Measurements from ENCODE around the gene THSD7B. TPM values are rescaled to one million over a fixed set of nuclear protein-coding genes. Genes with fewer than 3 reads are reported as not detected.
A peak's percentile ranks its signal among the peaks of the same experiment; 100 is the strongest.

THSD7B gene
- total RNA-seq, 1 donor from 2014 or later: not detected

- peak; percentile 91 for DNase-seq (ENCODE audit: low read depth)
- H3K36me3 ChIP-seq (ENCODE audit: control insufficient read depth, insufficient read depth, low read length): no peaks in the 10 kb centered on the region
- no peak overlapping the region for H3K4me3 ChIP-seq (ENCODE audit: low read depth, low read length)
- TF ChIP-seq, protein P1, sequence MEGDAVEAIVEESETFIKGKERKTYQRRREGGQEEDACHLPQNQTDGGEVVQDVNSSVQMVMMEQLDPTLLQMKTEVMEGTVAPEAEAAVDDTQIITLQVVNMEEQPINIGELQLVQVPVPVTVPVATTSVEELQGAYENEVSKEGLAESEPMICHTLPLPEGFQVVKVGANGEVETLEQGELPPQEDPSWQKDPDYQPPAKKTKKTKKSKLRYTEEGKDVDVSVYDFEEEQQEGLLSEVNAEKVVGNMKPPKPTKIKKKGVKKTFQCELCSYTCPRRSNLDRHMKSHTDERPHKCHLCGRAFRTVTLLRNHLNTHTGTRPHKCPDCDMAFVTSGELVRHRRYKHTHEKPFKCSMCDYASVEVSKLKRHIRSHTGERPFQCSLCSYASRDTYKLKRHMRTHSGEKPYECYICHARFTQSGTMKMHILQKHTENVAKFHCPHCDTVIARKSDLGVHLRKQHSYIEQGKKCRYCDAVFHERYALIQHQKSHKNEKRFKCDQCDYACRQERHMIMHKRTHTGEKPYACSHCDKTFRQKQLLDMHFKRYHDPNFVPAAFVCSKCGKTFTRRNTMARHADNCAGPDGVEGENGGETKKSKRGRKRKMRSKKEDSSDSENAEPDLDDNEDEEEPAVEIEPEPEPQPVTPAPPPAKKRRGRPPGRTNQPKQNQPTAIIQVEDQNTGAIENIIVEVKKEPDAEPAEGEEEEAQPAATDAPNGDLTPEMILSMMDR (IDR thresholded peaks at IDR 0.05; ENCODE audit: insufficient read depth, low read length, severe bottlenecking): no peak
- FAIRE-seq: no peak
- no peaks in the 10 kb centered on the region for H3K27me3 ChIP-seq (ENCODE audit: control insufficient read depth, insufficient read depth, low read length)
Observed at GRCh38 chr2:137031731-137032130, 266.4 kb downstream of the THSD7B start.

DNA sequence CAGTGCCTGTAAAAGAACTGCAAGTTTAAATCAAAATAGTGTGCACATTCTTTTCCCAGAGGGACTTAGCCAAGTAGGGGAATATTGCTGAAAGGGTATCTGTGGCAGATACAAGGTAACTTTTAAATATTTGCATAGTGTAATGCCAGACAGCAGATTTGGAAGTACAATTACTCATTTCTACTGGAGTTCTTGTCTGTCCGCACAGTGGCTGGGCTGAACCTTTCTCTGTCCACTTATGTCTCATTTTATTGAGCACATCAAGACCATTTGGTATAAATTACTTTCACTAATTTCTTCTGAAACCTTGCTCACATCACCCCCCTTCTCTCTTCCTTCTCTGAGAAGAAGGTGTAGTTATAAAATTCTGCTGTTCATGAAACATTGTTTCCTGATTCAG is 271.3 kb downstream of the THSD7B start:
- H3K27me3 ChIP-seq (ENCODE audit: control insufficient read depth, insufficient read depth, low read length): no peaks in the 10 kb centered on the region
- no peak overlapping the region for H3K4me3 ChIP-seq (ENCODE audit: low read depth, low read length)
- FAIRE-seq: no peak
- TF ChIP-seq, protein P1 (IDR thresholded peaks at IDR 0.05; ENCODE audit: insufficient read depth, low read length, severe bottlenecking): no peak
- no peak for DNase-seq (ENCODE audit: low read depth)
- H3K36me3 ChIP-seq (ENCODE audit: control insufficient read depth, insufficient read depth, low read length): no peaks in the 10 kb centered on the region

DNA sequence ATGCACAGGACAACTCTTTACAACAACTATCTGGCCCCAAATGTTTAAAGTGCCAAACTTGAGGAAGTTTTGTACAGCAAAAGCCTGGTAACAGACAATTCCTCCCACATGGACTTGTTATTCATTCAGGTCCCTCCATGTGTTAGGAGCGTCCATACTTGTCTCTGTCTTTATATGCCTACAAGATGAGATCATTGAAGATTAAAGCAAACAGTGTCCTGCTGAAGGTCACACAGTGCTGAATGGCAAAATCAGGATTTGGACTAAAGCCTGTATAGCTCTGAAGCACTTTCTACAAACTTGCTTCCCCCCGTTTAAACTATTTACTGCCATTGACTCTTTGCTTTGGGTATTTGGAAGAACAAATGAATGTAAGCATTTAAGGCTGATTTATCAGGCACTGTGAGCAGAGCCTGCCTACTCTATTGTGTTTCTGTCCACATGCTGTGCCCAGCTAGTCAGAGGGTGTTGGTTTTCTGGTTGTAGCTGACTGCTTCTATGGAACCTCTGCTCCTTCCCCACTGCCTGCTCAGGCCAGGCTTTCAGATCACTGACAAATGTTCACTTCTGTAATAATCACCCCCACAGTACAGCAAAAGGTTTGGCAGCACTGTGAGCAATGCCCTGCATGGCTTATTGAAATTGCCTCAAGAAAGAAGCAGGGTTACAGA is 274.3 kb downstream of the THSD7B start:
- Histone ChIP-seq H3K36me3 (ENCODE audit: control insufficient read depth, insufficient read depth, low read length) (no peaks in the 10 kb centered on the region), H3K27me3 (ENCODE audit: control insufficient read depth, insufficient read depth, low read length) (no peaks in the 10 kb centered on the region), H3K4me3 (ENCODE audit: low read depth, low read length) (no peak overlapping the region)
- no peak for FAIRE-seq
- TF ChIP-seq, protein P1 (IDR thresholded peaks at IDR 0.05; ENCODE audit: insufficient read depth, low read length, severe bottlenecking): no peak
- DNase-seq (ENCODE audit: low read depth): no peak

- H3K36me3 ChIP-seq (ENCODE audit: control insufficient read depth, insufficient read depth, low read length): no peaks in the 10 kb centered on the region
- TF ChIP-seq, protein P1 (IDR thresholded peaks at IDR 0.05; ENCODE audit: insufficient read depth, low read length, severe bottlenecking): no peak
- no peaks in the 10 kb centered on the region for H3K27me3 ChIP-seq (ENCODE audit: control insufficient read depth, insufficient read depth, low read length)
- H3K4me3 ChIP-seq (ENCODE audit: low read depth, low read length): no peak overlapping the region
- no peak for FAIRE-seq
- DNase-seq (ENCODE audit: low read depth): no peak
Observed at GRCh38 chr2:137047369-137047768, 282.0 kb downstream of the THSD7B start.

- TF ChIP-seq, protein P1 (IDR thresholded peaks at IDR 0.05; ENCODE audit: insufficient read depth, low read length, severe bottlenecking): no peak
- Histone ChIP-seq H3K4me3 (ENCODE audit: low read depth, low read length) (no peak overlapping the region), H3K36me3 (ENCODE audit: control insufficient read depth, insufficient read depth, low read length) (no peaks in the 10 kb centered on the region), H3K27me3 (ENCODE audit: control insufficient read depth, insufficient read depth, low read length) (no peaks in the 10 kb centered on the region)
- FAIRE-seq (no peak), DNase-seq (ENCODE audit: low read depth) (no peak)
Observed at GRCh38 chr2:137048455-137048854, 283.1 kb downstream of the THSD7B start.

DNA sequence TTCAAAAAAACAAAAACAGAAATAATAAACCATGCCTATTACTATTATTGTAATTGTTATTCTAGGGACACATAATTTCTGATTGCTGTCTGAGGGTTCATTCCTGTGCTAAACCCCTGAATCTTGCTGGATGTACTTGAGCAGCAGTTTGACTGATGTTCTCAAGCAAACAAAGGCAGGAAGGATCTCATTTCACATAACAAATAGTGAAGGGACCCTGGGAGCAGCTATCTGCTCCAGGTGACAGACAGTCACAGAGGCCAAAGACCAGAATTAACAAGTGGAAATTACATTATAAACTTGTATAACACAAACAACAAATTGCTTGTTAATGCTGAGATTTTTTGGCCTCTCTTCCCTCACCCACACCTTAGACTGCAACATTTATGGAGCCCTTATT is 284.2 kb downstream of the THSD7B start:
- TF ChIP-seq, protein P1 (IDR thresholded peaks at IDR 0.05; ENCODE audit: insufficient read depth, low read length, severe bottlenecking): no peak
- no peaks in the 10 kb centered on the region for H3K27me3 ChIP-seq (ENCODE audit: control insufficient read depth, insufficient read depth, low read length)
- DNase-seq (ENCODE audit: low read depth) (no peak), FAIRE-seq (no peak)
- H3K4me3 ChIP-seq (ENCODE audit: low read depth, low read length): no peak overlapping the region
- H3K36me3 ChIP-seq (ENCODE audit: control insufficient read depth, insufficient read depth, low read length): no peaks in the 10 kb centered on the region

All from bronchial epithelial cell (primary cell).